ENCODE results near the gene SETD4. TPM values are rescaled to one million over a fixed set of nuclear protein-coding genes. Genes with fewer than 3 reads are reported as not detected.

Gene SETD4
- total RNA-seq, 1 donor: 15.9 TPM

DNA sequence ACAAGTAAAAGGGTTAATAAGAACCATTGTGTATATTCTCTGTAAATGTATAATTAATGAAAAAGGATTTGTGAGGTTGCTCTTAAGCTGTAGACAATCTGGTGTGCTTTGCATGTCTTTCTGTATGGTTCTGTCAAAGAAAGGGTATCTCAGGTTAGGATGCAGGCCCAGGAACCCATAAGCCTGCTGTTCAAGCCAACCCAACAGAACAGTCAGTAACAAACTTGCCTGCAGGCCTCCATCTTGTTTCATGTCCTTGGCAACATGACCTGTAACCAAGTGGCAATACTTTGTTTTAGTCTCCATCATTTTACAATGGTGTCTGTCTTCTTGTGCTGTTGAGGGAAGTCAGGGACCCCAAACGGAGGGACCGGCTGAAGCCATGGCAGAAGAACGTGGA lies 38.7 kb upstream of the SETD4 start:
- no peak for TF ChIP-seq CTCF (IDR thresholded peaks at IDR 0.05; ENCODE audit: extremely low read depth, low read depth, low read length)
- Histone ChIP-seq H3K36me3 (ENCODE audit: insufficient read depth, low read length) (no peaks in the 10 kb centered on the region), H3K9me3 (ENCODE audit: low read depth, low read length) (no peaks in the 10 kb centered on the region), H3K27ac (ENCODE audit: low read depth, low read length) (no peak overlapping the region), H3K4me2 (ENCODE audit: insufficient read depth, low read length) (no peak overlapping the region), H3K4me3 (ENCODE audit: insufficient read depth, low read length) (no peak overlapping the region), H3K79me2 (ENCODE audit: insufficient read depth, low read length) (no peaks in the 10 kb centered on the region), H3K27me3 (ENCODE audit: insufficient read depth, low read length) (peaks cover 12% of the 10 kb centered on the region), H3K4me1 (ENCODE audit: insufficient read depth, low read length) (no peaks in the 10 kb centered on the region), H4K20me1 (ENCODE audit: insufficient read depth, low read length) (no peaks in the 10 kb centered on the region), H2AFZ (ENCODE audit: low read length) (no peak overlapping the region)
- DNase-seq (ENCODE audit: insufficient read length, low spot score, missing footprints): no peak

GRCh38 chr21:36098182-36098532 lies 37.8 kb upstream of the SETD4 start:
- Histone ChIP-seq H3K27ac (ENCODE audit: low read depth, low read length) (no peak overlapping the region), H3K27me3 (ENCODE audit: insufficient read depth, low read length) (peaks cover 12% of the 10 kb centered on the region), H3K9me3 (ENCODE audit: low read depth, low read length) (peaks cover 4% of the 10 kb centered on the region), H3K4me3 (ENCODE audit: insufficient read depth, low read length) (no peak overlapping the region), H3K4me2 (ENCODE audit: insufficient read depth, low read length) (no peak overlapping the region), H4K20me1 (ENCODE audit: insufficient read depth, low read length) (no peaks in the 10 kb centered on the region), H3K4me1 (ENCODE audit: insufficient read depth, low read length) (no peaks in the 10 kb centered on the region), H3K79me2 (ENCODE audit: insufficient read depth, low read length) (no peaks in the 10 kb centered on the region), H2AFZ (ENCODE audit: low read length) (no peak overlapping the region), H3K36me3 (ENCODE audit: insufficient read depth, low read length) (no peaks in the 10 kb centered on the region)
- no peak for DNase-seq (ENCODE audit: insufficient read length, low spot score, missing footprints)
- no peak for TF ChIP-seq CTCF (IDR thresholded peaks at IDR 0.05; ENCODE audit: extremely low read depth, low read depth, low read length)

GRCh38 chr21:36097427-36098181 lies 37.3 kb upstream of the SETD4 start:
- Histone ChIP-seq H3K79me2 (ENCODE audit: insufficient read depth, low read length) (no peaks in the 10 kb centered on the region), H3K27ac (ENCODE audit: low read depth, low read length) (no peak overlapping the region), H3K36me3 (ENCODE audit: insufficient read depth, low read length) (no peaks in the 10 kb centered on the region), H2AFZ (ENCODE audit: low read length) (no peak overlapping the region), H4K20me1 (ENCODE audit: insufficient read depth, low read length) (no peaks in the 10 kb centered on the region), H3K4me1 (ENCODE audit: insufficient read depth, low read length) (no peaks in the 10 kb centered on the region), H3K27me3 (ENCODE audit: insufficient read depth, low read length) (peaks cover 12% of the 10 kb centered on the region), H3K4me3 (ENCODE audit: insufficient read depth, low read length) (no peak overlapping the region), H3K4me2 (ENCODE audit: insufficient read depth, low read length) (no peak overlapping the region), H3K9me3 (ENCODE audit: low read depth, low read length) (peaks cover 4% of the 10 kb centered on the region)
- no peak for TF ChIP-seq CTCF (IDR thresholded peaks at IDR 0.05; ENCODE audit: extremely low read depth, low read depth, low read length)
- no peak for DNase-seq (ENCODE audit: insufficient read length, low spot score, missing footprints)

GRCh38 chr21:36096398-36097290 lies 36.3 kb upstream of the SETD4 start:
- TF ChIP-seq CTCF (IDR thresholded peaks at IDR 0.05; ENCODE audit: extremely low read depth, low read depth, low read length): no peak
- Histone ChIP-seq H4K20me1 (ENCODE audit: insufficient read depth, low read length) (no peaks in the 10 kb centered on the region), H3K27ac (ENCODE audit: low read depth, low read length) (no peak overlapping the region), H3K9me3 (ENCODE audit: low read depth, low read length) (peaks cover 4% of the 10 kb centered on the region), H2AFZ (ENCODE audit: low read length) (no peak overlapping the region), H3K4me2 (ENCODE audit: insufficient read depth, low read length) (no peak overlapping the region), H3K36me3 (ENCODE audit: insufficient read depth, low read length) (no peaks in the 10 kb centered on the region), H3K79me2 (ENCODE audit: insufficient read depth, low read length) (no peaks in the 10 kb centered on the region), H3K4me3 (ENCODE audit: insufficient read depth, low read length) (no peak overlapping the region), H3K4me1 (ENCODE audit: insufficient read depth, low read length) (no peaks in the 10 kb centered on the region), H3K27me3 (ENCODE audit: insufficient read depth, low read length) (peaks cover 9% of the 10 kb centered on the region)
- DNase-seq (ENCODE audit: insufficient read length, low spot score, missing footprints): no peak

All from osteoblast (primary cell).